T-helper 1 cell treated with Interleukin-12 subunit alpha and Interleukin-12 subunit beta and Interleukin-4 antibody, amounts not matched to agents 30 ng/mL and 1 ng/mL, for 36 hours (primary cell): ENCODE data around the gene TBL1X. TPM values are rescaled to one million over a fixed set of nuclear protein-coding genes. Genes with fewer than 3 reads are reported as not detected.

ENCODE experiments used
- intact Hi-C: fragments of 100-400 bp; cut with micrococcal nuclease; formaldehyde crosslinking; loops from one replicate; pipeline ENCODE4 v1.15.1; 2024
- total RNA-seq: library from RNA; stranded (reverse); gene quantifications from 2 replicates; pipeline ENCODE4 v1.2.3, GENCODE V29; 2022

TBL1X gene
- total RNA-seq, 1 donor from 2014 or later, result 34.8 TPM

GRCh38 chrX:9493936-9494335, 29.1 kb downstream of the TBL1X start:
- intact Hi-C loops, result no loop called here

GRCh38 chrX:9494771-9495170, 29.9 kb downstream of the TBL1X start:
- intact Hi-C loops, result no loop called here

DNA sequence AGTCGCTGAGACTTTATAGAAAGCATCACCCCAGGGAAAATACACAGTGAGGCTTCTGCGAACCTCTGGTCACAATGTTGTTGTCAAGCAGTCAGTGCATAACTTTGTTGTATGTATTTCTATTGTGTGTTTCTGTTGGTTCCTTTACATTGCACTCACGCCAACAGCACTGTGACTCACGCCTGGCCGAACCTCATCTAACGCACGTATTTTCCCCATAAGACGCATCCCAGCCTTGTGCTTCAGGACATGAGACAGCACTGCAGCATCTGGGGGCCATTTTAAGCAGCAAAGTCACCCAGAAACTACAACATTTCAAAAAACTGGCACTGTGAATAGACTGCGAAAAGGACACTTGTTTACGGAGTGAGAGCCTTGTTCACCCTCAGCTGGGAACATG, 30.6 kb downstream of the TBL1X start:
- intact Hi-C loops, result no loop called here

- intact Hi-C loops, result no loop called here
Measured at GRCh38 chrX:9498236-9498635, 33.4 kb downstream of the TBL1X start.

GRCh38 chrX:9500584-9500983, 35.7 kb downstream of the TBL1X start:
- intact Hi-C loops, result no loop called here

- intact Hi-C loops, result no loop called here
Measured at GRCh38 chrX:9501362-9501761, 36.5 kb downstream of the TBL1X start.

DNA sequence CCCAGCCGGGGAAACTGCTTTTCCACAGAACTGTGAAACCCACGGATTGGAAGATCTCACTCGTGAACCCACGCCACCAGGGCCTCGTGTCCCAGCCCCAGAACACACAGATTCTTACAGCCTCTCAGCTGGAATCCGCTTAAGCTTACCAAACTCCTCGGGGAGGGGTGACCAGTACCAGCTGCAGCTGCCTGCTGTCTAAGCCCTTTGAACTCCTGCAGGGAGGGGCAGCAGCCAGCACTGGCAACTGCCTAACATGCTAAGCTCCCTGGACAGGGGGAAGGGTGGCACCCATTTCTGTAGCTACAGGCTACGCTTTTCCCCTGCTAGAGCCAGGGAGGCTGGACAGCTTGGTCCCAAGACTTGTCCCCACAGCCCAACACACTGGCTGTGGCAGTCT, 38.4 kb downstream of the TBL1X start:
- intact Hi-C loops, result no loop called here

- intact Hi-C loops, result no loop called here
Measured at GRCh38 chrX:9510366-9510765, 45.5 kb downstream of the TBL1X start.

GRCh38 chrX:9510980-9511379, 46.1 kb downstream of the TBL1X start:
- intact Hi-C loops, result no loop called here

DNA sequence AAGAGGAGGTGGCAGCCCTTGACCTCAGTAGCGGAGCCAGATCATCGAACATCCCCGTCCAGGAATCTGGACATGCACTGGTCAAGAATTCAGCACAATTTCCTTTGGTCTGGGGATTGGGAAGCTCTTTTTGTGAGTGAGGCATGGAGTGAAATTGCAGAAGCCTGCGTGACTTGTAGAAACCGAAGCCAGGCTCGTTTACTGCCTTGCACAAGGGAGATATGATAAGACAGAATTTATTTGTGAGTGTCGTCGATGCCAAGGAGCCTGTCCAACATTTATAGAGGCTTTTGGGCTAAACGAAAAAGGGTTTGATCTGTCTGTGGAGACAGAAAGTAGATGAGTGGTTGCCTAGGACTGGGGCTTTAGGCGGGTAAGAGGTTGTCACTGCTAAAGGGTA, 50.6 kb downstream of the TBL1X start:
- intact Hi-C loops, result no loop called here

- intact Hi-C loops, result no loop called here
Measured at GRCh38 chrX:9515973-9516538, 51.2 kb downstream of the TBL1X start.

DNA sequence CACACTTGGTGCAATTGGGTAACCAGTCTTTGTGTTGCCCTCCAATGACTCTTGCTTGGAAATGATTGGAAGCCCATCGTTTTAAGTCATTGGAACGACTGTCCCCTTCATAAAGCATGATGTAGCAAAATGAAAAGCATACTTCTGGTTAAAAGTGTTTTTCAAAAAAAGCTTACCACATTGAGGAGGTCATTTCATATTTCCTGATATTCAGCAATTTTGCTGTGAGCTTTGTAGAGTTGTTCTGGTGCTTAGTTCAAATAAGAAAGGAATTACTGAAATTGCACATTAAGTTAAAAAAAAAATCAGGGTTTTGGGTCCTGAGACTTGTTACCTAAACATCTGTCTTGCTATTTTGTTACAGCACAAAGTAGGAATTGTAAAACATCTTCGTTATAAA, 51.8 kb downstream of the TBL1X start:
- intact Hi-C loops, result no loop called here

GRCh38 chrX:9518051-9518450, 53.2 kb downstream of the TBL1X start:
- intact Hi-C loops, result no loop called here

- intact Hi-C loops, result no loop called here
Measured at GRCh38 chrX:9518889-9519288, 54.0 kb downstream of the TBL1X start.

- intact Hi-C loops, result no loop called here
Measured at GRCh38 chrX:9519546-9520216, 54.8 kb downstream of the TBL1X start.

DNA sequence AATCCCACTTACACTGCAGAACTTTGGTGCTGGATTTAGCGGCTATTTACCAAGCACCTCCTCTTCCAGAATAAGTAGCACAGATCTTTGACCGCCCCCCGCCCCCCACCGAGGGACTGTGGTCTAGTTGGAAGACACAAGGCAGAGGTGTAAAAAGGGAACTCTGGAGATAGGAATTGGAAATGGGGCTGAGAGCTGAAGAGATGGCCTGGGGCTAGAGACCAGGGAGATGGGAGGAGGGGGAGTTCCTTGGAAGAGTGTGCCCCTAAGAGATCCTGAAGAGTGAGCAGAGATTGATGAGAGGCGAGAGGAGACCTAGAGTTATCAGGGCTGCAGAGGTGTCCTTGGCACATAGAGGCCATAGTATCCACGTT, 55.3 kb downstream of the TBL1X start:
- intact Hi-C loops, result no loop called here

DNA sequence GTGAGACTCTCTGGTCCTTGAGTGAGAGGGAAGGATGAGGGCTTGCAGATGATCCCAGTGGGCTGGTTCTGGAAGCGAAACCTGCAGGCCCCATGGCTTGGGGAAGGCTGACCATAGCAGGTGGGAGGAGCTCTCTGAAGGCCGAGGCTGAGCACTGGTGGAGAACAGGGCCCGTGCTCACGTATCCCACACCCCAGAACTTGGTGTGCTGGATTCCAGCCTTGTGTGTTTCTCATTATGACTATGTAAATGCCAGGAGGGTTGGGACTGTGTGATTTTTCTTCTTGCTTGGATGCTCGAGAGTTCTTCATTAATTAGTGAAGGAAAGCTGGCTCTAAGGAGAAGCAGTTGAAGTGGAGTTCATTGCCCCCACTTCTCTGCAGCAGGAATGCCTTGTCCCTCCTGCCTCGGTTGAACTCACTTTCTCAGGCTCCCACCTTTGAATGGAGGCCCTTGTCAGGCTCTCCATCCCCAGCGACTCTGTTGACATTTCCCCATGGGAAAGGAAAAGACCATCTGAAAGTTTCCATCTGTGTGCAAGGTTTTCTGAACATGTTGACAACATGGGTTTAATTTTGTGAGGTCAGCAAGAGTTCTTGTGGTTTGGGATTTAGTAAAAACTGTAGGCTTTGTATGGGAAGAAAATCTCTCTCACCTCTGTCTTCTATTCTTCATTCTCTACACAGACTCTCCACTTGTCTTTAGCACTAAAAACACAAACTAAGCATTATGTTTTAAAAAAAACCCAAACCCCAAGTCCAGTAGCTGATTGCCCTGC, 57.7 kb downstream of the TBL1X start:
- intact Hi-C loops, result no loop called here

GRCh38 chrX:9525511-9526248, 60.8 kb downstream of the TBL1X start:
- intact Hi-C loops, result no loop called here

DNA sequence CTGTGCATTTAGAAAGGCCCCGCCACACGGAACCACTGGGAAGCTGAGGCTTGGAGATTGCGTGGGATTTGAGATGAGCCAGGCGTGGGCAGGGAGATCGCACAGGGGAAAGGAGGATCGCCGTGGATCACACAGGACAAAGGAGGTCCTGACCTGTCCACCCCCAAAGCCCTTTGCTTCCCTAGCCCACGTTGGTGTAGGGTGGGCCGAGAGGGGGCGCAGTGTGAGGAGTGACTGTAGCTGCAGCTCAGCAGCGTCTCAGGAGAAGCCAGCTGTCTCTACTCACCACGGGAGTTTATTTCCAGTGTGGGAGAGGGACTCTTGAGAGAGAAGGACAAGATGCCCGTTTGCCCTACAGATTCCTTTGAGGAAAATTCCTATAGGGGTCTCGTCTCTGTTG, 62.1 kb downstream of the TBL1X start:
- intact Hi-C loops, result no loop called here

GRCh38 chrX:9528498-9528897, 63.6 kb downstream of the TBL1X start:
- intact Hi-C loops, result no loop called here

DNA sequence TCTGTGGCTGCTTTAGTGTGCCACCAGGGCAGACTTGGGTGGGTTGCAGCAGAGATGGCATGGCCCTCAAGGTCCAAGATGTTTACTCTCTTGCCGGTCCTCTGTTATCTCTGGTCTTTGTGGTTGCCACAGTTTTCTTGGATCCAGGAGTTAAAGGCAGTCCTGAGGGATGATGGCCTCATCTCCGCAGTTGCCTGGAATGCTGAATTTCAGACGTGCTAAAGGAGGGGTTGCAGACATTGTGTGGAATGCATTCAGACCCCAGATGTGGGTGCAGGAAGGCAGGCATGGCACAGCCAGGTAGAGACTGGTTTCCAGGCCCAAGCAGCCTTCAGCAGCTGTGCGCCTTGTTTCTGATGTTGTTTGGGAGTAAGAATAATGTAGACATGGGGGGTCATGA, 64.4 kb downstream of the TBL1X start:
- intact Hi-C loops, result no loop called here

GRCh38 chrX:9530848-9531274, 66.0 kb downstream of the TBL1X start:
- intact Hi-C loops, result loop anchor here (2.0 to 5.0 kb wide), 2 partner anchors 68 to 146 kb away; no protein-coding TSS in a partner anchor
